GM21737 (cell line): Measurements from ENCODE around the gene DIAPH2.

Source experiments
- ATAC-seq: cut with Tn5 transposase; IDR thresholded peaks from one replicate; pipeline ENCODE4 v1.9.1; 2021; ENCODE audit warnings: mild to moderate bottlenecking, moderate library complexity; ENCODE audit not compliant: unreplicated experiment

DIAPH2 gene

DNA sequence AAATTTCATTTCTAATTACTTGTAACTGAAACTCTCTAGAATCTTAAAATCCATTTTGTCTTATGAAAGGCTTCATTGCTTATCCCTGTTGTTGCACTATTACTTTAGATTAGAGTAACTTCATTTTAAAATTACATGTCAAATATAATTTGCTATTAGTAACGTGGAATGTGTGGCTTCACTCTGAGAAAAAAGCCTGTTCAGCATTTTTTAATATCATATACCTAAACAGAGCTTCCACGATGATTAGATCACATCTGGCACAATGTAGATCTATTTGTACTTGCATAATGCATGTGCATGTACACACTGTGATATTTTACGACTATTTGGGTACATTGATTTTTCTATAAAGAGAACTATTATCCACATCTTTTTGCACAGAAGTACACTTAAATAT lies 847.2 kb downstream of the DIAPH2 start:
- no peak for ATAC-seq

DNA sequence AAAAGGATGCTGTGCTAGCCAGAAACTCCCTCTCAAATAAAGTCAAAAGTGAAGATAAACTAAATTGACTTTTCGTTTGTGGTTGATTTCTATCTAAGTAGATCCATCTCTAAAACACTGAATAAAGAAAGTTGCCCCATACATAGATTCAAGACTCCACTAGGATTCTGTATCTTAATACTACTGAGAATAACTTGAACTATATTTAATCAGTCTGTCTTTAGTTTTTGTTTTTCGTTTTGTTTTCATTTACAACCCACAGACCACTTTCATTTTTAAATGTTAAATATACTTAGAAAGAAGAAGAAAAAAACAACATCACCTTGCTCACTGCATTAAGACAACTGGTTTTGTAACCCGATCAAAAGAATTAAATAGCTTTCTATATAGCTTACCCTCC lies 854.1 kb downstream of the DIAPH2 start:
- no peak for ATAC-seq

DNA sequence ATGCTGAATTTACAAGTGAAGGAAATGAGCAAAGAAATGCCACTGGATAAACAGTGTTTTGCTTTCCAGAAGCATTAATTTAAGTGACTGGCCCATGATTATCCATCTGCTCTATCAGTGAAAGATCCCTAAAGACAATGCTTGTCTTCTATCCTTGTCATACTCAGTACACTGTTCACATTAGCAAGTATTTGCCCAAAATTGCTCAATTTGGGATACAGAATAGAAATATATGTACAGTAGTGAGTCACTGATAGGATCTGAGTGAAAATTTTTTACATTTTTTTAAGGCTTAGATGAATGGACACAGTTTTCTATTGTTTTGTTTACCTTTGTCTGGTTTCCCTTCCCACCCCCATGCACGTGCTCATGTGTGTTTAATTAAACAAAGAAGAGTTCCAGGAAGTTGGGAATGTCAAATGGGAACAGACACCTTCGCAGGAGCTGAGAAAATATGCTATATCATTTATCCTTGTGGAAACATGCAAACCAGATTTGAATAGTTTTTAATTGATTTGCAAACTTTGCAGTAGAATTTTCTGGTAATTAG lies 855.4 kb downstream of the DIAPH2 start:
- ATAC-seq, result no peak

- no peak for ATAC-seq
These were observed 863.4 kb downstream of the DIAPH2 start for GRCh38 chrX:97547877-97548578.

GRCh38 chrX:97551821-97552220 lies 867.2 kb downstream of the DIAPH2 start:
- ATAC-seq, result no peak

- no peak for ATAC-seq
These were observed 869.2 kb downstream of the DIAPH2 start for GRCh38 chrX:97553833-97554232.

GRCh38 chrX:97556359-97556758 lies 871.7 kb downstream of the DIAPH2 start:
- no peak for ATAC-seq

GRCh38 chrX:97563531-97564133 lies 879.0 kb downstream of the DIAPH2 start:
- ATAC-seq, result peak; percentile 99

GRCh38 chrX:97564496-97564895 lies 879.9 kb downstream of the DIAPH2 start:
- ATAC-seq, result no peak

- ATAC-seq, result no peak
These were observed 902.5 kb downstream of the DIAPH2 start for GRCh38 chrX:97587171-97587570.

- ATAC-seq, result no peak
These were observed 910.1 kb downstream of the DIAPH2 start for GRCh38 chrX:97594646-97595224.

- ATAC-seq, result no peak
These were observed 913.3 kb downstream of the DIAPH2 start for GRCh38 chrX:97597954-97598353.

DNA sequence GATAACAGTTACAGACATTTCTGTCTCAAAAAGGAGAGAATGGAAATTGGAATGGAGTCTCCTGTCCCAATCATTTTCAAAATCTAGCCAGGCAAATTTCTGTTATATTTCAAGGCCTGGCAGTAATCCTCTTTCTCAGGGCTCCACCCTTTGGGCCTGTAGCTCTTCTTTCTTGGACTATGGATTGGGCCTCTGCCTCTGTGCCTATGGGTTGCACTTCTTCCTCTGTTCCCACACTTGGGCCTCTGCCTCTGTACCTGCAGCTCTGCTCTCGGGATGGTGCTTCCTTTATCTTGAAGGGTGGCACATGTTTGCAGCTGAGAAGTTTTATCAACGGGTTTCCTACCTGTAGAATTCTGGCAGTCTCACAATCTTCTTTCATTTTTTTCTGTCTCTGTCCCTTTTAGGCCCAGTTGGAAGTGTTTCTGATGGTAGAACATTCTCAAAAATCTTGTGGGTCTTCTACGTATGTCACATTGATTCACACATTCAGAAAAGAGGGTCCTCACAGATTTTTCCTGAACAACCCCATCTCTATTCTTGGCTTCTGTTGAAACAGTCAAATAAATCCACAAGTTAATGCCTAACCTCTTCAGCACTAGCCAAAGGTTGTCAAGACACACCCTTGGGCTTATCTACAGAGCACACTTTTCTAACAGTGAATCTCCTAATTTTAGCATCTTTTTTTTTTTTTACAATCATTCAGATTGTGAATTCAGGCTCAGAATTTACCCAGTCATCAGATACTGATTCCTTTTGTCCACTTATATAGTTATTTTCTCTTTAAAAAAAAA lies 918.0 kb downstream of the DIAPH2 start:
- ATAC-seq, result no peak

- ATAC-seq, result no peak
These were observed 920.6 kb downstream of the DIAPH2 start for GRCh38 chrX:97605271-97605670.

DNA sequence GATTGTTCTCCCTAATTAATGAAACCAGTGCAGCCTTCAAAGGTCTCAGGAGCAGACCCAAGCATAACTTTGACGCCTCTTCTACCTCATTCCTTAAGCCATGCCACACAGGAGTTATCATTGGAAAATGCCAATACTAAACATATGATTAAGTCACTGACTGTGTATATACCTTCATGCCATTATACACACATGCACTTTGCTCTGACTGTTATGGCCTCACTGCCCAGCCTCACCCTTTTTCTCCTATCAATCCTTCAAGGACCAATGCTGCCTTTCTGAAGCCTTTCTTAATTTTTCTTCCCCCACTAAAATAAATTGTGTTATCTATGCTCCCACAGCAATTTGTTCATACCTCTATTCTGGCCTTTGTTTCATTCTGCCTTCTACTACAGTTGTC lies 924.7 kb downstream of the DIAPH2 start:
- no peak for ATAC-seq

DNA sequence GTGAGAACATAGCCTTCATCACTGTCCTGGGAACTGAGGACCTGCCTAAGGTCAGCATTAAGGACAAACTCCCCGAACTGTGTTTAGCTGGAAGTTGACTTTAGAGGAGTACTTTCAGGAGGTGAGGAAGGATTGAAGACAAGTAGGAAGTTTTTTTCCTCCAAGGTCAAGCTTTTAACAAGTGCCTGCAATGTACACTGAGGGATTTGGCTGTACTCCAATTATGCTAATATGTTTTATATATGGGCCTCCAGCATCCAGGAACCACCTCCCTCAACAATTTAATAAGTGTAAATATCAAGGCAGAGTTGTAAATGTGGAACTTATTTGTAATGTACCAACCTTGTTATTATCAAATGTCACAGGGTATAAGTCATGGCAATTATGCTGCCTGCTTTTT lies 925.3 kb downstream of the DIAPH2 start:
- ATAC-seq, result no peak

DNA sequence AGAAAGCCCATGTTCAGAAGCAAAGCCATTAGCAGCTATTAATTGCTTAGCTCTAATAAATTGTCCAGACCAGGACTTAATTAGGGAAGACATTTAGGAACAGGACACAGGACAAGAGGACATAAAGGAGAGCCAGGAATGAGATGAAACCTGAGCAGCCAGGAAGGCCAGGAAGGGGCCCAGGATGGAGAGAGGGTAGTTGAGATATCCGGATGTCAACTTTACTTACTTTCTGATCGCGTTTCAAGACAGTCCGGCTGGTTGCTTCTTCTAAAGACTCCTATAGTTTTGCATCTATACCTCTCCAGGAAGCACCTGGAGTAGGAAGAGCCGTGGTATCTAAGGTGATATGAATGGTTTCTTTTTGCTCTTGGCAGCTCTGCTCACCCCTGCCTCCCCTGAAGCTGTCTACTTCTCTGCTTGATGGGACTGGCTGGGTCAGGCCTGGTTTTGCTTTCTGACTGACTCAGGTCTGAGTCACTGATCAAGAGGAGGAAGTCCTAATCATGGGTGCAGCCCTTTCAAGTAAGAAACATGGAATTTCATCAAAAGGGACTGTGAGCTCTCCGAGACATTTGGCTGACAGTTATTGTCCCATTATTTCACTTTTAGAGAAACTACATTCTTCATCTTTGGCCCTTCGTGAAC lies 932.4 kb downstream of the DIAPH2 start:
- peak; percentile 83 for ATAC-seq

- no peak for ATAC-seq
These were observed 934.9 kb downstream of the DIAPH2 start for GRCh38 chrX:97619499-97619898.

GRCh38 chrX:97622111-97622510 lies 937.5 kb downstream of the DIAPH2 start:
- no peak for ATAC-seq

- no peak for ATAC-seq
These were observed 943.7 kb downstream of the DIAPH2 start for GRCh38 chrX:97628326-97628725.
